Measurements from ENCODE around the gene MTMR10. TPM values are rescaled to one million over a fixed set of nuclear protein-coding genes. Genes with fewer than 3 reads are reported as not detected.

The MTMR10 gene
- total and polyA plus RNA-seq, 2 donors (not counting 3 experiments of a cell fraction or from before 2014, with no cell fraction given) = 48.3 to 88.5 TPM

DNA sequence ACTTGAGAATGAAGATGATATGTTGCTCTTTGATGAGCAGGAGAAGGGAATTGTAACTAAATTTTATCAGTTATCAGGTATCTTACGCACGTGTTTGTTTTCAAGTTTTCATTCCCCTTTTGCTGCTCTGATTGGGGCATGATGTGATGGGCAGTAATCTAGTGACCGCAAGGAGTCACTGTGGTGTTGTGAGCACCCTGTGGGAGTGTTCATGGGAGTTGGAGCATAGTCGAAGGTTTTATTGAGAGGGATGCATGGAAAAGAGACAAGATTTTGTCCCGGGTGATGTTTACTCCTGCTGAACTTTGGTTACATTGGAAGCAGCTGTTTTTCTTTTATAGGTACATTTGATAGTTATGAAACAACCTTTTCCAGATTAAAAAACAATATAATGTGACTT is 85.6 kb downstream of the MTMR10 start:
- peaks cover 7% of the 10 kb centered on the region for H3K4me1 ChIP-seq (ENCODE audit: control insufficient read depth, extremely low read depth, insufficient read depth, low read length)
- H3K9me3 ChIP-seq (replicated peaks; ENCODE audit: control insufficient read depth, insufficient read depth, low read length) = no peaks in the 10 kb centered on the region
- no peaks in the 10 kb centered on the region for H3K9me1 ChIP-seq (replicated peaks; ENCODE audit: control insufficient read depth, extremely low read depth, insufficient read depth, low read length)
- no peak overlapping the region for H3K27ac ChIP-seq (ENCODE audit: insufficient read depth, low read depth, low read length)
- no peaks in the 10 kb centered on the region for H3K79me2 ChIP-seq (ENCODE audit: control insufficient read depth, insufficient read depth, low read length)
- FAIRE-seq (no peak), DNase-seq (ENCODE audit: low read depth, low spot score) (no peak)
- no peak overlapping the region for H3K4me2 ChIP-seq (ENCODE audit: insufficient read depth, low read length)
- POLR2A ChIA-PET = no interaction called here
- intact Hi-C loops (cut with micrococcal nuclease) (no loop called here), dilution Hi-C loops (cut with MboI; ENCODE audit: extremely low pct_ligation_motif_present, low sequenced_read_pairs) (no loop called here)
- H3K36me3 ChIP-seq (ENCODE audit: control insufficient read depth in 2 of 2, extremely low read depth in 1 of 2, insufficient read depth in 2 of 2, low read length in 2 of 2) = peaks cover 0 to 4% of the 10 kb centered on the region in 2 experiments
- H3K4me3 ChIP-seq (replicated peaks in 1 of 3; ENCODE audit: insufficient read depth in 1 of 3, low read depth in 1 of 3, low read length in 3 of 3) = no peak overlapping the region
- peaks cover 0 to 2% of the 10 kb centered on the region in 2 experiments for H3K27me3 ChIP-seq (ENCODE audit: control insufficient read depth in 2 of 2, insufficient read depth in 2 of 2, low read length in 2 of 2)
- TF ChIP-seq, protein P1, sequence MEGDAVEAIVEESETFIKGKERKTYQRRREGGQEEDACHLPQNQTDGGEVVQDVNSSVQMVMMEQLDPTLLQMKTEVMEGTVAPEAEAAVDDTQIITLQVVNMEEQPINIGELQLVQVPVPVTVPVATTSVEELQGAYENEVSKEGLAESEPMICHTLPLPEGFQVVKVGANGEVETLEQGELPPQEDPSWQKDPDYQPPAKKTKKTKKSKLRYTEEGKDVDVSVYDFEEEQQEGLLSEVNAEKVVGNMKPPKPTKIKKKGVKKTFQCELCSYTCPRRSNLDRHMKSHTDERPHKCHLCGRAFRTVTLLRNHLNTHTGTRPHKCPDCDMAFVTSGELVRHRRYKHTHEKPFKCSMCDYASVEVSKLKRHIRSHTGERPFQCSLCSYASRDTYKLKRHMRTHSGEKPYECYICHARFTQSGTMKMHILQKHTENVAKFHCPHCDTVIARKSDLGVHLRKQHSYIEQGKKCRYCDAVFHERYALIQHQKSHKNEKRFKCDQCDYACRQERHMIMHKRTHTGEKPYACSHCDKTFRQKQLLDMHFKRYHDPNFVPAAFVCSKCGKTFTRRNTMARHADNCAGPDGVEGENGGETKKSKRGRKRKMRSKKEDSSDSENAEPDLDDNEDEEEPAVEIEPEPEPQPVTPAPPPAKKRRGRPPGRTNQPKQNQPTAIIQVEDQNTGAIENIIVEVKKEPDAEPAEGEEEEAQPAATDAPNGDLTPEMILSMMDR (IDR thresholded peaks at IDR 0.05; ENCODE audit: extremely low read depth in 1 of 2, insufficient read depth in 1 of 2, low read depth in 1 of 2, low read length in 2 of 2) = peak in 1 of 2 donors; percentile 4
- TF ChIP-seq GATA2 (IDR thresholded peaks at IDR 0.05; ENCODE audit: insufficient read depth, insufficient read length, low read depth, low read length) = no peak
- H2AFZ ChIP-seq (ENCODE audit: low read depth, low read length) = no peak overlapping the region
- no peaks in the 10 kb centered on the region for H4K20me1 ChIP-seq (replicated peaks; ENCODE audit: control insufficient read depth, extremely low read depth, insufficient read depth, low read length)
- no TSS peak for BruUV-seq (replicated peaks)
- CTCF ChIA-PET = interaction anchor here (4.1 kb wide), 1 partner anchor 223 kb away, joined by 37 read pairs; no protein-coding TSS in a partner anchor
- no peak overlapping the region for H3K9ac ChIP-seq (replicated peaks; ENCODE audit: extremely low read depth, insufficient read depth, low read length)

DNA sequence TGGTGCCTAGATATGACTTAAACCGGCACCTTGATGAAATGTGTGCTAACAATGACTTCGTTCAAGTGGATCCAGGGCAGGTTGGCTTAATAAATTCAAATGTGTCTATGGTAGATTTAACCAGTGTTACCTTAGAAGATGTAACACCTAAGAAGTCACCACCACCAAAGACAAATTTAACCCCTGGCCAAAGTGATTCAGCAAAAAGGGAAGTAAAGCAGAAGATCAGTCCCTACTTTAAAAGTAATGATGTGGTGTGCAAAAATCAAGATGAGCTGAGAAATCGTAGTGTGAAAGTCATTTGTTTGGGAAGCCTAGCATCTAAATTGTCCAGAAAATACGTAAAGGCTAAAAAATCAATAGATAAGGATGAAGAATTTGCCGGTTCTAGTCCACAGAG is 86.6 kb downstream of the MTMR10 start:
- Histone ChIP-seq H4K20me1 (replicated peaks; ENCODE audit: control insufficient read depth, extremely low read depth, insufficient read depth, low read length) (no peaks in the 10 kb centered on the region), H3K4me2 (ENCODE audit: insufficient read depth, low read length) (peak overlapping the region; percentile 89), H3K4me1 (ENCODE audit: control insufficient read depth, extremely low read depth, insufficient read depth, low read length) (peaks cover 7% of the 10 kb centered on the region), H3K27ac (ENCODE audit: insufficient read depth, low read depth, low read length) (no peak overlapping the region), H3K27me3 (ENCODE audit: control insufficient read depth in 2 of 2, insufficient read depth in 2 of 2, low read length in 2 of 2) (peaks cover 0 to 2% of the 10 kb centered on the region in 2 experiments), H2AFZ (ENCODE audit: low read depth, low read length) (no peak overlapping the region), H3K4me3 (replicated peaks in 1 of 3; ENCODE audit: insufficient read depth in 1 of 3, low read depth in 1 of 3, low read length in 3 of 3) (peak overlapping the region in 1 of 3 experiments; percentile 80), H3K9ac (replicated peaks; ENCODE audit: extremely low read depth, insufficient read depth, low read length) (peak overlapping the region; percentile 61), H3K9me3 (replicated peaks; ENCODE audit: control insufficient read depth, insufficient read depth, low read length) (no peaks in the 10 kb centered on the region), H3K79me2 (ENCODE audit: control insufficient read depth, insufficient read depth, low read length) (no peaks in the 10 kb centered on the region), H3K36me3 (ENCODE audit: control insufficient read depth in 2 of 2, extremely low read depth in 1 of 2, insufficient read depth in 2 of 2, low read length in 2 of 2) (peaks cover 0 to 4% of the 10 kb centered on the region in 2 experiments), H3K9me1 (replicated peaks; ENCODE audit: control insufficient read depth, extremely low read depth, insufficient read depth, low read length) (no peaks in the 10 kb centered on the region)
- TF ChIP-seq EZH2 (IDR thresholded peaks at IDR 0.05; ENCODE audit: borderline replicate concordance, low read depth, low read length, severe bottlenecking) = no peak
- no peak for TF ChIP-seq POLR2A (IDR thresholded peaks at IDR 0.05; ENCODE audit: low read depth, low read length)
- DNase-seq (ENCODE audit: low read depth, low spot score) (no peak), FAIRE-seq (peak; percentile 66)
- dilution Hi-C loops (cut with MboI; ENCODE audit: extremely low pct_ligation_motif_present, low sequenced_read_pairs) (no loop called here), intact Hi-C loops (cut with micrococcal nuclease) (no loop called here)
- CTCF ChIA-PET = interaction anchor here (0.5 to 4.1 kb wide), 2 partner anchors 14 to 224 kb away, joined by 5 to 37 read pairs; no protein-coding TSS in a partner anchor
- POLR2A ChIA-PET = no interaction called here
- BruUV-seq (replicated peaks) = no TSS peak
